Hematopoietic multipotent progenitor cell treated with erythropoietin and hydrocortisone succinate and interleukin-3 and kit ligand, for 6 days (in vitro differentiated cells): ENCODE data around the gene TDRD12.
"Not testable (repeated sequence)": the region's sequence is repeated elsewhere in the genome, so short reads cannot be mapped to it uniquely, and the experiment has no call there.

Experiments used
- DNase-seq: peaks from one replicate; pipeline ENCODE4 v3.0.0-alpha.2; 2015

The TDRD12 gene

DNA sequence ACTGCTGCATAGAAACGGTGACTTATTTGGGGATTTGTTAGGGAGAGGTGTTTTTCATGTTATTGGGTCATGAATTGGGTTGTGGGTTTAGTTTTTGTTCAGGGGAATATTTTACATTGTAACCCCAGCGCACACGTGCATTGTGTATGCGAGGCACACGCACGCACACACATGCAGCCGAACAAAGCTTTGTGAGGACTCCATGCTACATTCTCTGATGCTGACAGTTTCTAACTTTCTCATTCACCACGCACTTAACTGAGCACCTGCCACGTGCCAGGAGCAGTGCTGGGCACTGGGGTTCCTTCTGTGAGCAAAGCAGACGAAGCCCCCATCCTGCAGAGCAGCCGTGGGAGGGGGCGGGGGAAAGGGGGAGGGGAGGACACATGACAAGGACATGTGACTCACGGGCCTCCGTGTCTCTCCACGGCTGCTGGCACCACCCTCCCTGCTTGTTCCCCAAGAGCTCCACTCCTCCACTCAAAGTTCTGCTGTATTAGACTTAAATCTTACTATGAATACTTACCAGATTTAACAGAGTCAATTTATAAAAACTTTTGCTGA is 94.4 kb downstream of the TDRD12 start:
- no peak for DNase-seq

DNA sequence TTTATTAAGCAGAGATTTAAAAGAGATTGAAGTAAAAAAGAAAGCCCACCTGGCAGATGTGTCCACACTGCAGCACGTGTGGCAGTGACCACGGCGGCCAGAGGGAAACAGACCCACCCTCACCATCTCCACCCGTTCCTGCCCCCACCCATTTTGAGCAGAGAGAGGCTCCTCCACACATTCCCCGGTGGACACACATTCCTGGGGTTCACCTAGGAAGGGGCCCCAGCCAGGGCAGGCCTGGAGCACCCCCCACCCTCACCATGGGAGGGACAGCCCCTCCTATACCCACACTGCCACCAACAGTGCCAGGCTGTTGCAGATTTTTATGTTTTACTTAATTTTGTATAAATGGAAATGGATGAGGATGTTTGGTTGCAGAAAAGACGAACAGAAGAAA is 95.1 kb downstream of the TDRD12 start:
- no peak for DNase-seq

DNA sequence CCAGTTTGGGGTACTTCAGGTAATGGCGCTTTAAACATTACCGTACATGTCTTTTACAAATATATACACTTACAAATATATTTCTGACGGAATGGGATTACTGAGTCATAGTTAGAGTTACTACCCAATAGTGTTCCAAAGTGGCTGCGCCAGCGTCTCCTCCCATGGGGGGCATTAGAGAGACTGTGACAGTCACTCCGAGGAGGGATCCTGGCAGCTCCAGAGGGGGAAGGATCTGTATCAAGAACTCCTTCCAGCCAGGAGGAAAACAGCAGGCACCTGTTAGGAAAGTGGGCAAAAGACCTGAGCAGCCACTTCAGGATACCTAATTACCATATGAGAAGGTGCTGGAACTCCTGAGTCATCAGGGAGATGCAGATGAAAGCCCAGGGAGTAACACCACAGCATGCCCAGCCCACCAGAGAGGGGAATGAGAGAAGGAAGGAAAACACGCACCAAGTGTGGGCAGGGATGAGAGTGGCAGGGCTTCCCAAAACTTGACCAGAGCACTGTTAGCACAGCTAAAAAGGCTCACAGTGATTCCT is 97.1 kb downstream of the TDRD12 start:
- no peak for DNase-seq

DNA sequence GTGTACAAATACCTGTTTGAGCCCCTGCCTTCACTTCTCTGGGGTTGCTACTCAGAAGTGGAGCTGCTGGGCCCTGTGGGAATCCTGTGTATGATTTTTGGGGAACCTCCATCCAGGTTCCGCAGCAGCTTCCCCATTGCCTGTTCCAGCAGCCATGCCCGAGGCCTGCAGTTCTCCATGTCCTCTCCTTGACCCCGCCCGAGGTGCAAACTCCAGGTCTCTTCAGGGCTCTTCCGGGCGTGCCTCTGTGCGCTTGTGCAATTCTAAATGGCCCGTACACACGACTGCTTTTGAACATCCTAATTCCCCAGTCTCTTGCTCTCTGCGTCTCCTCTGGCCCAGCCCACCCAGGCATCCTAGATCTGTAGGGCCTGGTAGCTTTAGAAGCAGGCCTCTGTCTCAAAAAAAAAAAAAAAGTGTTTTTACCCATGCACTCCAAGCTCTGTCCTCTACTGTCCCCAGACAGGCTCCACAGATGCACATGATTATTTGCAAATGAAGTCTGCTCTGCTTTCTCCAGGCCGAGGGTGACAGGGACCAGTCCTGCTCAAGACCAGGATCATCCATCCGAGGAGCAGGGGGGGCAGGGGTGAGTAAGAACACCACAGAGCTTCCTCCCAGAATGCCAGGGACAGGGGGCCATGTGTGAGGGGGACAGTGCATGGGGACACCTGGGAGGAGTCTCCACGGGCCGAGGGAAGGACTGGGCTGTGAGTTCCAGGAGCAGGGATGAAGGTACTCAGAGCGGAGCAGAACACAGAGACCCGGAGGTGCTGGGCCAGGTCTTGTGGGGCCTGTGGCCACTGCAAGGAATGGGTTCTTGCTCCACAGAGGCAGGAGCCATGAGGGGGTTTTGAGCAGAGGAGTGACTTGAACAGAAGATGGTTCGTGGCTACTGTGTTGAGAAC is 98.3 kb downstream of the TDRD12 start:
- DNase-seq = no peak

DNA sequence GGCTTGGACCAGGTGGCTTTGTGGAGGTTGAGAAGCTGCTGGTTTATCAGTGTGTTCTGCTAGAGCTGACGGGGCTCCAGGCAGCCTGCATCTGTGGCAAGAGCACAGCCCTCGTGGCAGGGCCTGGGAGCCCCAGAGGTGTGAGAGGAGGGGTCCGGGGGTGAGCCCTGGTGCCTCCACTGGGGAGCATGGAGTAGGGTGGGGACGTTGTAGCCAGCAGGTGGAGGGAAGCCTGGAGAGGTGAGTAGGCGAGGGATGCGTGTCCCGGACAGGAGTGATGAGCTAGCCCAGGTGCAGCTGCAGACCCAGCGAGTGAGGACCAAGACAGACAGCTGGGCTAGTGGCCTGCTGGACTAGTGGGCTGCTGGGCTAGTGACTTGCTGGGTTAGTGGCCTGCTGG is 99.0 kb downstream of the TDRD12 start:
- DNase-seq = no peak

DNA sequence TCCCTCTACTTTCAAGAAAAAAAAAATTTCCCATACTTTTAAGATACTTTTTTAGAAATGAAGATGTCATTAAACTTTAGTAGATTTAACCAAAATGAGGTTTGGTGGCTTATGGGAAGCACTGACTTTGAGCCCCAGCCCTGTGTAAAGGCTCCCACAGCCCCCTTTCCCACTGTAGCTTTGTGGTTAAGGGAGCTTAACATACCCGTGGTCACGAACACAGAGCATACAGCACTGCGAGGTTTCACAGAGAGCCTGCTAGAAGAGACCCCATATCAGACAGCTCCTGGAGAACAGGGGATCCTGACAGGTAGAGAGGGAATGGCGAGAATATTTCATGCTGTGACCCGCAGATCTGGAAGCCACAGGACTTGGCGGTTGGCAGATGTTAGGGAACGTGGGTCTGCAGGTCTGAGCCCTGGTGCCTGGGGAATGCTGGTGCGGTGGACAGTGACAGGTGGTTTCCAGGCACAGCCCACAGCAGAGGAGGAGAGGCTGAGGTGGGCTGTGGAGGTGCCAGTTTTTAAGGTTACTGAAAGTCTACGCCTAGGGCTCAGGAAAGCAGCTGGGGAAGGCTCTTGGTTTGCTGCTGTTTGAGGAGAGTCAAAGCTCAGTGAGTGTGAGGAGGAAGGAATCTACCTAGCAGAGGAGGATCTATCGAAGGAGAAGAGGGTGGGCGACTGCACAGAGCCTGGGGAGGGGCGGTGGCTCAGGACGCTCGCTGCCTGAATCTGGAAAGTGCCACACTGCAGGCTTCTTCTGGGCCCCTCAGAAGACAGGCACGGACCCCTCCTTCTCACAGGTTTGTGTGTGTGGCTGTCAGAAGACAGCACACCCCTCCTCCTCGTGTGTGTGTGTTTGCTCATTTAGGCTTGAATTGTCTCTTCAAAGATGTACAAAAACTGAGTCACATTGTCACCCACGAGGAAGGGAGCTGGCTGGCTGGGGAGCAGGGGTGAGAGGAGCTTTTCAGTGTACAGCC is 100.1 kb downstream of the TDRD12 start:
- no peak for DNase-seq

DNA sequence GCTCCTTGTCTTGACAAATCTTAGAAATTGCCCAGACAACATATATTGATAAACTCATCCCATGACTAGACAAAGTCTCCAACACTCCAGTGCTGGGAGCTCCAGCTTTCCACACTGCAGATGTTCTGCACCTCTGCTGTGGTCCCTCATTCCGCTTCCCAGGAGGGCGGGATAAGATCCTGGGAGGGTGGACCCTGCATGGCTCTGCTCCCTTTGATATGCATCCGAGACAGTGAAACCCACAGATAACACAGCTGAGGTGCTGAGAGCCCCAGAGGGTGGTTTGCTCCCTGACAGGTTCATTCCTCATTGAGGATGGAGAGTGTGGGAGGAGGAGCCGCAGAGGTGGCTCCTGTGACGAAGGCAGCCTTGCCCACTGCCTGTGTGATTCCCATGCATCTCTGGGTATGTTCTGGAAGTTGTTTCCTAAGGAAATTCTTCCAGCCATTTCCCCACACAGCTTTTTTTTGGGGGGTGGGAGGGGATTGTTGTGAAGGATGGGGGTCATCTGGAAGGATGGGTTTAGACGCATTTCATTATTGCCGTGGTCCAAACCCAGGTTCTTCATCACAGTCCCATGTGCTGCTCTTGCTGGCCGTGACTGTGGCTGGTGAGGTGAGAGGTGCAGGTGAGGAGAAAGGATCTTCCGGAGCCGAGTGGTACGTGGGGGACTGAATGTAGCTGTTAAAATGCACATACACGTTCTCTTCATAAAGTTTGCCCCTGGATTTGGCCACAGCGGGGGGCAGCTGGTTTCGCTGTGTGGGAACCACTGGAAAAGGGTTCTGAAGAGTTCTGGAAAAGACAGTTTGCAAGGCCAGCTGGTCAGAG is 103.6 kb downstream of the TDRD12 start:
- no peak for DNase-seq

DNA sequence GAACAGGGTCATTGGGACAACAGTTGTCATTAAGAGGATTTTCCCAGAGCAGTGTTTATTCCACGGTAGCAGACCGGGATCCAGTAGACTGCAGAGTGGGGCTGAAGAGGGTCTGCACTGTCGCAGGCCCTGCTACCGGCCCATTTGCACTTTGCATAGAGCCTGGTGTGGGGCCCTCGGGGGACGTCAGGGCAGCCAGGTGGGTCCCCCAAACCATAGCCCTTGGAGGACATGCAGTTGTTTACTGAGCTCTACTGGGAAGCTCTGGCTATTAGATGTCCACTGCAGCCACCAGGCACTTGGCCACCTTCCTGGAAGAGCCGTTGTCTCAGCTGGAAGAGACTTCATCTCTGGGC is 104.2 kb downstream of the TDRD12 start:
- no peak for DNase-seq

DNA sequence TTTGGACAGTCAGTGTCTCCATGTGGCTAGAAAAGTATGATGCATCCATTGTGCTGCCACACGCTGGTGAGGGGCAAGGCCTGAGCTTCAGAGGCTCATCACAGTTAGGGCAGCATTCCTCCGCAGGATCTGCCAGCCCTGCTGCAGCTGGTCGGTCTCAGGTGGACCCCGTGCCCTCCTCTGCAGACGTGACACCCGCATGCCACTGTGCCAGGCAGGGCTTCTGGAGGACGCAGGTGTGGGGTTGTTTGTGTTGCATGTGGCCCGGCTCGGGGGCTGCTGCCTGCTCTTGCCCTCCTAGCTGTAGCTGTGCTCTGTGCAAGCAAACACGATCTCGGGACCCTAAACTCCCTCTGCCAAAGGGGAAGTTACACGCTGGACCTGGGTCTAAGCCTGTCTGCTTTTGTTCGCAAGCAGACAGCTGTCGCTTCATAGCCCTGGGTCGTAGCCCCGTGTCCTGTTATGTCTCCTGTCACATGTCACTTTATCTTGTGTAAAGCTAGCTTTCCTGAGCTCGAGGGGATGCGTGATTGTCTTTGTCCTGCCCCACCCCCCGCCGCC is 104.7 kb downstream of the TDRD12 start:
- no peak for DNase-seq

DNA sequence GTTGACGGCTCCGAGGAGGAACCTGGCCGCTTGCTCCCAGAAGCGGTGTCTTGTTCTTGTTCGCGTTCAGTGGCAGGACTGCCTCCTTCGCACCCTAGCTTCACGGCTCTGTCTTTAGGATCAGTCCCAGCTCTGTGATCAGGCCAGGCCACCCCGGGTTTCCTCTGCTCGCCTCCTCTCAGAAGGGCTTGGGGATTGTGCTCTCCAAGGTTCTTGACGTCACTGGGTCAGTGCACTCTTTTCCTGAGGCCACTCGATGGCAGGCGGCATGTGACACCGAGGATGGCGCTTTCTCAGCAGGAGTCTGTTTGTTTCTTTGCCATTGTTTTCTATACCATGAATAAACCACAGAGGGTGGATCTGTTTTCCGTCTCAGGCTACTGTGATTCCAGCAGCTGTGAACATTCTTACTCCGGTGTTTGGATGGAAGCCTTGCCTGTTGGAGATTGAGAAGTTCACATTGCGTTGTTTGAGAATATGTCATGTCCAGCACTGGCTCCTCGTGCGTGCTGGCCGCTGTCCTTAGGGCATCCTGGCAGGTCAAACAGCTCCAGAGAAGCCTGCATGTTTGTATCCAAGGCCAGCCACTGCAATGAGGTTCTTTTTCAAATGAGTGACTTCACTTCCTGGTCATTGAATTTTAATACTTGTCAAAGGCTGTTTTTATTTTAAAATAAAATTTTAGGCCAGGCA is 105.5 kb downstream of the TDRD12 start:
- DNase-seq = no peak

DNA sequence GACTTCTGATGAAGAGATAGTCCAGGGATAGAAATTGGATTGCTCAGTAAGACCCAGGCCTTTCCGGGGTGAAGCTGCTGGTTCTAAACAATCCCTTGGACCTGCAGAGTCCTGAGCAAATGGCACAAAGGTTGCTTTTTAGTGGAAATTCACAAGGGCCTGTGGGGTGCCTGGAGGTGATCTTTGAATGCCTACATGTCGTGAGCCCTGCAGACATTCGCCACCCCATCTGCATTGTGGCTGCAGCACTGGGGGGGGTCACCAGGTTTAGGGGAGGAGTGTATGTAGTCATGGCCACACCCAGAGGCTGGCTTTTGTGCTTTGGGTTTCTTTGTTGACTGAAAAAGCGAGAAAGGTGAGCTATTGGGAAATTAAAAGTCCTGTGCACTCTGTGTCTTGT is 108.6 kb downstream of the TDRD12 start:
- no peak for DNase-seq

DNA sequence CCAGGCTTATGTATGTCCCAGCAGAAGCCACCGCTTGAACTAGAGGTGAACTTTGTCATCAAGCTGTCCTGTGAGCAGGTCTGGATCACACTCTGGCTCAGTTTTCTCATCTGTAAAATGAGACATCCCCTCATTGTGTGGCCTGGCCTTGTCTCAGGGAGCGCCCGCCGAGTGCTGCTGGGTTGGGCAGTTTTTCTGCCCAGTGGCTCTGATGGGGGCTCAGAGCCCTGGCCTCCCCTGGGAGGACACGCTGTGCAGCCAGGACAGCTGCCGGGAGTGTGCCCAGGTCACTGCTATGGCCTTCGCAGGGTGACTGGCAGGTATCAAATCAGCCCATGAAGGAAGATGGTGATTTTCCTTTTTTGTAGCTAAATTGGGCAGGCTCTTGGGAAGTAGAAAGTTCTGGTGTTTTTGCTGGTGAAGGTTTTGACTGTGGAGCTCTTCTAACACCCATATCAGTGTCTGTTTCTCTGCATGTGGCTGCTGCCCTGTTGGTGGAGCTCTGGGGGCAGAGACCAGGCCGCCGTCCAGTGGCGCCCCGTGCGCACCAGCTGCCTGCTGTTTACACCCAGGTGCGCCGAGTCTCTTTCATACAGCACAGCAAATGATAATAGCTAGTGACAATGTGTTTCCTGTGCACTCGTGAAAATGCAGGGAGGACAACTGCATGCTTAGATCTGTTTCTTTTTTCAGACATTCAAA is 109.2 kb downstream of the TDRD12 start:
- DNase-seq = no peak

DNA sequence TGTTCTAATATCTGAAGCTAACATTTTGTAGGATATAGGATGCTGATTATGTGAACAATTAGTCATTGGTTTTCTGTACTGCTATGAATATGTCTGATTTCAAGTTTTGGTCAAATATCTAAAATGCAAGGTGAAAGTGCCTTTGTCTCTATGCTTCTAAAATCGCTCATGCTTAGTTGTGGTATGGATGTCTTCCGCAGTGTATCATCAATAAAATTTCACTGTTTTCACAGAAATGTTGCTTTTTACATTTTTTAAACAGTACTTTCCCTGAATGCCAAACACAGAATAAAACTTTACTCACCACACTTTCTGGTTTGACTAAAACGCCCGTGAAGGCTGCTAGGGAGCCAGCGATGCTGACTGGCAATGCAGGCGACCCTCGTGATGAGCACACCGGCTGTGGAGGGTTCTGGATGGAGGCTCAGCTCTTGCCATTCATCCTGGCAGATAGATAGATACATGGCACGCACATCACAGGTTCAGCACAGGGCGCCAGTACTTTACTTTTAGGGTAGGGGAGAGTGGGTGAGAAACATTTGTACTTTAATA is 109.9 kb downstream of the TDRD12 start:
- no peak for DNase-seq

DNA sequence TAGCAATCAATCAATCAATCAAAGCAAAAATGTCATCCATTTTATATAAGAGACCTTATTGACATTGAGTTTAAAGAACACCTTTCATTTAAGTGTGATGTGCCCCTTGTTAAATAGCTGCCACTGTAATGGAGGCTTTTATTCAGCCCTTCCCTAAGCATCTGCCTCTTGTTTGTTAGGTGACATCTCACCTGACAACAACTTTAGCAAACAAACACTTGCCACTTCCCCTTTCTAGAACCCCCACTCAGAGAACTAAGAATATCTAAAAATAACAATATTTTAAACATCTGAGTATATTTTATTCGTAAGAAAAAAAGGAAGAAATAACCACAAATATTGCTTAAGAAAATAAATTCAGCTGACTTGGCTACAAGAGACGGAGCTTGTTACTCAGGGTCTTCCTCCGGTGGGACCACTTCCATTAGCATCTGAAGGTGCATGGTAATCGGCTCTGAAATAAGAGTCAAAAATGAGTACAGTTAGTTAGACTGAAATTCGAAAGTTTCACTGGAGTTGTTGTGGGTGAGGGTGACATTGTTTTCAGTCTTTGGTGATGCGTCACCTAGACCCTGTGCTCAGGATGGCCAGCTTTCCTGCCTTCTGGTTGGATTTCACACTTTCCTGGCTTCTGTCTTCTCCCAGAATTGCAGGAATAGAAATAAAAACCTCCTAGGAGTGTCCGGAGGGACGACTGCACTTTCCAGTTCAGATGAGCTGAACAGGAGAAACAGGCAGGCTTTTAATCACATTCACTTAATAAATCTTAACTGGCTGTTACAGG is 110.9 kb downstream of the TDRD12 start:
- DNase-seq = no peak

DNA sequence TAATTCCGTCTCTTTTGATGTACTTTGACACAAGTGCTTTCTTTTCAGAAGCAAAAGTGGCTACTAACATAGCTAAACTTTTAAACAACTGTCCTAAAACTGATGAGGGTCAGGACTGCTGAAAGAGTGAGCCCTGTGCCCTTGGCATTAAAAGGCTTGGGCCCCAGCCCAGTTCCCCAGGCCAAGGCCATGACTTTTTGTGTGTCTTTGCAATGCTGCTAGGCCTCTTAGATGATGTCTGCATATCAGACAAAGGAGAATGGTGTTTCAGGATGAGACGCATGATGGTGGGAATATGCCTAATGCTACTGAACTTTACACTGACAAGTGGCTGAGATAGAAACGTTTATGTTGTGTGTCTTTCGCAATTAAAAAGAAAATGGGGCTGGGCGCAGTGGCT is 112.0 kb downstream of the TDRD12 start:
- no peak for DNase-seq

DNA sequence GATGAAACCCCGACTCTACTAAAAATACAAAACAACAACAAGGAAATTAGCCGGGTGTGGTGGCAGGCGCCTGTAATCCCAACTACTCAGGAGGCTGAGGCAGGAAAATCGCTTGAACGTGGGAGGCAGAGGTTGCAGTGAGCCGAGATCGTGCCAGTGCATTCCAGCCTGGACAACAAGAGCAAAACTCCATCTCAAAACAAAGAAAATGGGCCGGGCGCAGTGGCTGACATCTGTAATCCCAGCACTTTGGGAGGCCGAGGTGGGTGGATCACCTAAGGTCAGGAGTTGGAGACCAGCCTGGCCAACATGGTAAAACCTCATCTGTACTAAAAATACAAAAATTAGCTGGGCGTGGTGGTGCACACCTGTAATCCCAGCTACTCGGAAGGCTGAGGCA is 112.5 kb downstream of the TDRD12 start:
- DNase-seq = not testable (repeated sequence)

DNA sequence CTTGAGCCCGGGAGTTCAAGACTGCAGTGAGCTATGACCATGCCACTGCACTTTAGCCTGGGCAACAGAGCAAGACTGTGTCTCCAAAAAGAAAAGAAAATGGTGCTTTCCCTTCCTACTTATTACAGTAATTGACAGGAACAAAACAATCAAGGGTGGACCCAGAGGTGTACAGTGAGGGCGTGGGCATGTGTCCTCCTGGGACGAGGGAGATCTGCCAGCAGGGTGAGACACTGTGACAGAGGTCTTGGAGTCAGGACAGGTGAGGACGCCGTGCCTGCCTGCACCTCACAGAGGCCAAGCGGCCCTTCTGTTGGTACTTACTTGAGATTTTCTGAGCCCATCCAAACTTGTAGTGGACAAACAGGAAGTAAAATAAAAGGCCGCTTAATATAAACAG is 113.3 kb downstream of the TDRD12 start:
- not testable (repeated sequence) for DNase-seq

DNA sequence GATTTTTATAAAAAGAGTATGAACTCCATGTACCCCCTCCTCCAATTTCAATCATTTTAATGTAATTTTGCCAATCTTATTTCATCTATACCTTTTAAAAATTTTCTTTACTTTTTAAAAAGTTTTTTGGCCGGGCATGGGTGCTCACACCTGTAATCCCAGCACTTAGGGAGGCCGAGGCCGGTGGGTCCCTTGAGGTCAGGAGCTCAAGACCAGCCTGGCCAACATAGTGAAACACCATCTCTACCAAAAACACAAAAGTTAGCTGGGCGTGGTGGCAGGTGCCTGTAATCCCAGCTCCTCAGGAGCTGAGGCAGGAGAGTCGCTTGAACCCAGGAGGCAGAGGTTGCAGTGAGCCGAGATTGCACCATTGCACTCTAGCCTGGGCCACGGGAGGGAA is 113.8 kb downstream of the TDRD12 start:
- not testable (repeated sequence) for DNase-seq

DNA sequence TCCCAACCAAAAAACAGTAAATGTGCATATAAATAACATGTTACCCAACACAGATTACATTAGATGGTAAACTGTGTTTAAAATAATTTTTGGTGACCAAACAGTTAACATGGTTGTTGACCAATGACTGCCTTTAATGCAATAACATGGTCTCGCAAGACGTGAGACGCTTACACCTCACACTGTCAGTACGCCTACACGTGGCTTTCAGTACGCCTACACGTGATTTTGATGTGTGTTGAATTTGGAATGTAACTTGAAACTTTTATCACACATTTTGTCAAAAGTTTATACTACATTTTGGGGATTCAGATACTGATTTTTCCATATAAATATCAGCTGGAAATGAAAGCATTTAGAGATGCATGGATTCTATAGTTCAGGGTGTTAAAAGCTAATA is 118.0 kb downstream of the TDRD12 start:
- DNase-seq = no peak
